Osteoblast (primary cell): ENCODE results near the gene DNAJB4. TPM values are rescaled to one million over a fixed set of nuclear protein-coding genes. Genes with fewer than 3 reads are reported as not detected.
A peak's percentile ranks its signal among the peaks of the same experiment; 100 is the strongest.

Experiments used
- DNase-seq: peaks from one replicate; pipeline ENCODE4 v3.0.0; 2011; ENCODE audit warnings: low spot score, mixed read lengths; ENCODE audit not compliant: insufficient read length; ENCODE audit errors: missing footprints
- H2AFZ ChIP-seq: 2 replicates; pipeline ENCODE4 v1.6.0; 2011; ENCODE audit warnings: mild to moderate bottlenecking, low read length
- H3K27ac ChIP-seq: 2 replicates; pipeline ENCODE4 v1.5.1; 2011; ENCODE audit warnings: mild to moderate bottlenecking, low read depth, low read length, moderate library complexity
- H3K27me3 ChIP-seq: 2 replicates; pipeline ENCODE4 v1.6.0; 2012; ENCODE audit warnings: mild to moderate bottlenecking, control low read depth, inconsistent platforms, low read length, moderate library complexity; ENCODE audit not compliant: insufficient read depth
- H3K36me3 ChIP-seq: 2 replicates; pipeline ENCODE4 v1.5.1; 2011; ENCODE audit warnings: mild to moderate bottlenecking, low read length, control low read depth, moderate library complexity; ENCODE audit not compliant: insufficient read depth
- H3K4me1 ChIP-seq: 2 replicates; pipeline ENCODE4 v1.5.1; 2011; ENCODE audit warnings: mild to moderate bottlenecking, low read length, control low read depth, moderate library complexity; ENCODE audit not compliant: insufficient read depth
- H3K4me2 ChIP-seq: 2 replicates; pipeline ENCODE4 v1.6.0; 2011; ENCODE audit warnings: mild to moderate bottlenecking, low read length; ENCODE audit not compliant: insufficient read depth
- H3K4me3 ChIP-seq: fragments of 200-600 bp; sonication (generic); 3 replicates; pipeline ENCODE4 v1.5.1; 2012; ENCODE audit warnings: mild to moderate bottlenecking, low read length, inconsistent platforms; ENCODE audit not compliant: insufficient read depth
- H3K79me2 ChIP-seq: 2 replicates; pipeline ENCODE4 v1.6.0; 2012; ENCODE audit warnings: mild to moderate bottlenecking, low read length, control low read depth, inconsistent platforms; ENCODE audit not compliant: insufficient read depth
- H3K9me3 ChIP-seq: 2 replicates; pipeline ENCODE4 v1.5.1; 2011; ENCODE audit warnings: low read depth, low read length, control low read depth
- H4K20me1 ChIP-seq: 2 replicates; pipeline ENCODE4 v1.6.0; 2012; ENCODE audit warnings: mild to moderate bottlenecking, low read length, control low read depth; ENCODE audit not compliant: insufficient read depth
- CTCF ChIP-seq: IDR thresholded peaks from 2 replicates; pipeline ENCODE4 v1.5.1; 2011; ENCODE audit warnings: mild to moderate bottlenecking, low read depth, low read length, moderate library complexity; ENCODE audit errors: extremely low read depth
- total RNA-seq: library from RNA; depleted of rRNA; stranded (reverse); fragments of >200 nt; gene quantifications from 2 replicates; pipeline ENCODE4 v1.2.3, GENCODE V29; 2012

DNAJB4 gene
- total RNA-seq, 1 donor = 46.7 TPM

DNA sequence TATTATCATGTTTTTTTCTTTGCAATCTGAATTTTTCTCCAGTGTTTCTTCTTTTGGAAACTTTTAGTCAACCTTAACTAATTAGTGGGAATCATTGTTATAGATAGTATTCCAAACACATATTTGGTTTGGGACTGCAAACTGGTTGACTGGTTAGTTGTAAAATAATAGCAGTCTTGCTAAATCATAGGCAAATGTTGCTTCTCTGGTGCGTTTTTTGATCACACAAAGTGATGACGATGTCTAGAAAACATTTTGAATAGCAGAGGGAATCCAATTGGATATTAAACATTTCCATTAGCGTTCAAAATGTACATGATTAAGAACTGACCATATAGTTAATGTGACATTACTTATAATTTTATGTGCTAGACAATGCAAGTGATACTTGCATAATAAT, 4.5 kb downstream of the DNAJB4 start:
- Histone ChIP-seq H4K20me1 (peaks cover 48% of the 10 kb centered on the region), H3K9me3 (no peaks in the 10 kb centered on the region), H2AFZ (no peak overlapping the region), H3K27me3 (no peaks in the 10 kb centered on the region), H3K27ac (peak overlapping the region; percentile 41), H3K4me1 (peaks cover 13% of the 10 kb centered on the region), H3K36me3 (peaks cover 25% of the 10 kb centered on the region), H3K79me2 (peaks cover 85% of the 10 kb centered on the region), H3K4me2 (peak overlapping the region; percentile 95), H3K4me3 (peak overlapping the region; percentile 86)
- no peak for DNase-seq
- TF ChIP-seq CTCF = no peak

DNA sequence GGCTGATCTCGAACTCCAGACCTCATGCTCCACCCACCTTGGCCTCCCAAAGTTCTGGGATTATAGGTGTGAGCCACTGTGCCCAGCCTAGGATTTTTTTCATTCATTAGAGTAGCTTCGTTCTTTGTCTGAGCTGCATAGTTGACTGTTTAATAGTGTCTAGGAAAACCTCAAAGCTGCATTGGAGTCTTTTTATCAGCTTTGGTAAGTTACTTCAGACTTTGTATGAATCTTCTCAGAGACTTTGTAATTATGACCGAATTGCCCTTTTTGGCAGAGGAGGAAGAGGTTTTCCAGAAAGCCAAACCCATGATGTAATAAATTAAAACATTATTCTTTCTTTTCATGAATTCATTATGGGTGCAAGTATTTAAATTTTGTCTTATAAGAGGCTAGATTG, 5.1 kb downstream of the DNAJB4 start:
- peak overlapping the region; percentile 95 for H3K4me2 ChIP-seq
- H3K9me3 ChIP-seq = no peaks in the 10 kb centered on the region
- TF ChIP-seq CTCF = no peak
- no peak for DNase-seq
- H3K4me1 ChIP-seq = peaks cover 13% of the 10 kb centered on the region
- H4K20me1 ChIP-seq = peaks cover 52% of the 10 kb centered on the region
- H2AFZ ChIP-seq = no peak overlapping the region
- H3K36me3 ChIP-seq = peaks cover 31% of the 10 kb centered on the region
- peak overlapping the region; percentile 86 for H3K4me3 ChIP-seq
- H3K27ac ChIP-seq = peak overlapping the region; percentile 41
- peaks cover 87% of the 10 kb centered on the region for H3K79me2 ChIP-seq
- H3K27me3 ChIP-seq = no peaks in the 10 kb centered on the region

- Histone ChIP-seq H3K4me2 (peak overlapping the region; percentile 95), H3K9me3 (no peaks in the 10 kb centered on the region), H2AFZ (no peak overlapping the region), H4K20me1 (peaks cover 59% of the 10 kb centered on the region), H3K36me3 (peaks cover 43% of the 10 kb centered on the region), H3K4me1 (peaks cover 13% of the 10 kb centered on the region), H3K27me3 (no peaks in the 10 kb centered on the region), H3K79me2 (peaks cover 82% of the 10 kb centered on the region), H3K4me3 (peak overlapping the region; percentile 31), H3K27ac (peak overlapping the region; percentile 41)
- no peak for TF ChIP-seq CTCF
- no peak for DNase-seq
Observed at GRCh38 chr1:78011050-78011449, 6.3 kb downstream of the DNAJB4 start.

DNA sequence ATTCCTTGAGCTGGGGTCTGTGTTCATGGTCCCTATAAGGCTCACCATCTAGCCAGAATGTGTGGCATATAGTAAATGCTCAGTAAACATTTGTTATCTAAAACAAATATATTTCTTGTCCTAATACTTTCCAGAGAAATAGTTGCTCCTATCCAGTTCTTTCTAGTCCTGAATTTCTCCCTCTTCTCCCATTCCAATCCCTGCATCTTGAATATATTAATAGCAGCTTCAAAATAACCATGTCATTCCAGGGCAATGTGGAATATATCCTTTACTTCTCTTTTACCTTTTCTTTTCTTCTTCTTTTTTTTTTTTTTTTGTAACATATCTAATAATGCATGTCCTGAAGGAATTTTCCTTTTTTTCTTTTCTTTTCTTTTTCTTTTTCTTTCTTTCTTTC, 10.4 kb downstream of the DNAJB4 start:
- Histone ChIP-seq H3K27me3 (no peaks in the 10 kb centered on the region), H3K4me2 (no peak overlapping the region), H3K79me2 (peaks cover 42% of the 10 kb centered on the region), H3K9me3 (no peaks in the 10 kb centered on the region), H3K36me3 (peaks cover 67% of the 10 kb centered on the region), H3K4me1 (no peaks in the 10 kb centered on the region), H3K4me3 (no peak overlapping the region), H2AFZ (no peak overlapping the region), H3K27ac (no peak overlapping the region), H4K20me1 (peaks cover 30% of the 10 kb centered on the region)
- no peak for TF ChIP-seq CTCF
- no peak for DNase-seq
